ENCODE measurements around the gene SLC16A8.

GRCh38 chr22:38107692-38108515, 23.9 kb upstream of the SLC16A8 start:
- TF ChIP-seq YY1 (IDR thresholded peaks at IDR 0.05; ENCODE audit: insufficient read depth, insufficient read length) (no peak), ZNF274 (IDR thresholded peaks at IDR 0.05; ENCODE audit: low read depth, low read length) (no peak)
